Measurements from ENCODE around the gene ATP4A.

- TF ChIP-seq CTCF (IDR thresholded peaks at IDR 0.05) (no peak), POLR2A (IDR thresholded peaks at IDR 0.05) (no peak)
Measured at GRCh38 chr19:35510626-35510964, 52.9 kb downstream of the ATP4A start.
